WTC11 (cell line): ENCODE data around the gene TBC1D14.

Source experiments
- ATF3 ChIP-seq: sonication (generic); formaldehyde crosslinking; conservative IDR thresholded peaks from 2 replicates; pipeline ENCODE4 v1.8.1; 2022; ENCODE audit warnings: mild to moderate bottlenecking, missing genetic modification reagents
- CREB1 ChIP-seq: sonication (generic); formaldehyde crosslinking; IDR thresholded peaks from 2 replicates; pipeline ENCODE4 v1.8.0; 2023; ENCODE audit warnings: mild to moderate bottlenecking, missing genetic modification reagents
- CTCF ChIP-seq: fragments of 200-600 bp; IDR thresholded peaks from 2 replicates; pipeline ENCODE4 v1.8.0; 2022; ENCODE audit warnings: antibody characterized with exemption
- NFE2L1 ChIP-seq: sonication (generic); formaldehyde crosslinking; IDR thresholded peaks from 2 replicates; pipeline ENCODE4 v1.8.1; 2023; ENCODE audit warnings: missing genetic modification reagents
- TEAD4 ChIP-seq: sonication (generic); formaldehyde crosslinking; IDR thresholded peaks from 2 replicates; pipeline ENCODE4 v1.8.0; 2022; ENCODE audit warnings: mild to moderate bottlenecking, missing genetic modification reagents
- TP53 ChIP-seq: sonication (generic); formaldehyde crosslinking; IDR thresholded peaks from 2 replicates; pipeline ENCODE4 v1.8.1; 2023; ENCODE audit warnings: mild to moderate bottlenecking, missing genetic modification reagents
- ZNF396 ChIP-seq: fragments of 250-450 bp; sonication (Bioruptor Pico); IDR thresholded peaks from 2 replicates; pipeline ENCODE4 v1.8.0; 2021; ENCODE audit warnings: mild to moderate bottlenecking, moderate library complexity, borderline replicate concordance

- TF ChIP-seq CREB1 (CRISPR knock-in tag) (no peak), NFE2L1 (no peak), CTCF (no peak), ZNF396 (CRISPR knock-in tag) (no peak), ATF3 (no peak), TEAD4 (no peak), TP53 (CRISPR knock-in tag) (no peak)
These were observed 143.5 kb downstream of the TBC1D14 start for GRCh38 chr4:7052923-7053715.
